ENCODE results near the gene PHIP.

GRCh38 chr6:78993955-78994354, 84.1 kb downstream of the PHIP start:
- TF ChIP-seq SIN3A (IDR thresholded peaks at IDR 0.05; ENCODE audit: borderline replicate concordance, insufficient read depth, low read length) (no peak), POLR2AphosphoS5 (IDR thresholded peaks at IDR 0.05; ENCODE audit: low read depth, low read length) (no peak), REST (IDR thresholded peaks at IDR 0.05; ENCODE audit: insufficient read depth in 1 of 2, low read depth in 2 of 2, low read length in 2 of 2) (no peak), TAF1 (IDR thresholded peaks at IDR 0.05; ENCODE audit: borderline replicate concordance, insufficient read depth, low read length) (no peak), FOXP2 (optimal IDR thresholded peaks at IDR 0.05; ENCODE audit: borderline replicate concordance, extremely low read depth, extremely low read length, insufficient read depth) (no peak)

Data from PFSK-1 (cell line).